Trophoblast cell (in vitro differentiated cells and primary cell): ENCODE data around the gene DIAPH3.
"Not testable (repeated sequence)": the region's sequence is repeated elsewhere in the genome, so short reads cannot be mapped to it uniquely, and the experiment has no call there.

Source experiments
- DNase-seq, 2 donors: peaks; one replicate each; pipeline ENCODE4 v3.0.0-alpha.2; 2016
- H2AFZ ChIP-seq: 2 replicates; pipeline ENCODE4 v1.6.1; 2013; ENCODE audit warnings: low read length, moderate library complexity, mild to moderate bottlenecking; ENCODE audit not compliant: insufficient read depth, poor library complexity
- H2AK5ac ChIP-seq: 2 replicates; pipeline ENCODE4 v1.6.1; 2013; ENCODE audit warnings: mild to moderate bottlenecking, low read length
- H2BK120ac ChIP-seq: 2 replicates; pipeline ENCODE4 v1.6.1; 2013; ENCODE audit warnings: low read length, mild to moderate bottlenecking, moderate library complexity; ENCODE audit not compliant: insufficient read depth, poor library complexity
- H2BK12ac ChIP-seq: 2 replicates; pipeline ENCODE4 v1.6.1; 2013; ENCODE audit warnings: mild to moderate bottlenecking, low read length, moderate library complexity
- H2BK5ac ChIP-seq: 2 replicates; pipeline ENCODE4 v1.6.1; 2013; ENCODE audit warnings: low read length, low read depth, moderate library complexity, mild to moderate bottlenecking; ENCODE audit not compliant: poor library complexity
- H3K14ac ChIP-seq: 2 replicates; pipeline ENCODE4 v1.6.1; 2013; ENCODE audit warnings: mild to moderate bottlenecking, low read length
- H3K18ac ChIP-seq: 2 replicates; pipeline ENCODE4 v1.6.1; 2013; ENCODE audit warnings: mild to moderate bottlenecking, low read length
- H3K23ac ChIP-seq: 2 replicates; pipeline ENCODE4 v1.6.1; 2013; ENCODE audit warnings: low read length
- H3K27ac ChIP-seq: 2 replicates; pipeline ENCODE4 v1.5.1; 2013; ENCODE audit warnings: low read depth, mild to moderate bottlenecking, inconsistent platforms, low read length, moderate library complexity
- H3K27me3 ChIP-seq: 2 replicates; pipeline ENCODE4 v1.6.1; 2013; ENCODE audit warnings: inconsistent platforms, mild to moderate bottlenecking, low read length, moderate library complexity; ENCODE audit not compliant: insufficient read depth
- H3K36me3 ChIP-seq, 2 experiments: 1 replicate in 1 of 2; 2 replicates in 1 of 2; pipeline ENCODE4 v1.6.1; 2013; ENCODE audit warnings: low read length in 2 of 2, mild to moderate bottlenecking in 2 of 2, moderate library complexity in 1 of 2; ENCODE audit not compliant: insufficient read depth in 2 of 2, control insufficient read depth in 1 of 2
- H3K4ac ChIP-seq: 2 replicates; pipeline ENCODE4 v1.6.1; 2013; ENCODE audit warnings: low read depth, mild to moderate bottlenecking, low read length, moderate library complexity
- H3K4me1 ChIP-seq, 2 experiments: 1 replicate in 1 of 2; 2 replicates in 1 of 2; pipeline ENCODE4 v1.6.1; 2013; ENCODE audit warnings: low read length in 2 of 2, mild to moderate bottlenecking in 2 of 2, moderate library complexity in 1 of 2; ENCODE audit not compliant: insufficient read depth in 2 of 2, control insufficient read depth in 1 of 2
- H3K4me2 ChIP-seq: 2 replicates; pipeline ENCODE4 v1.6.1; 2013; ENCODE audit warnings: inconsistent platforms, mild to moderate bottlenecking, low read length, moderate library complexity
- H3K4me3 ChIP-seq: 2 replicates; pipeline ENCODE4 v1.5.1; 2013; ENCODE audit warnings: mild to moderate bottlenecking, low read depth, low read length, inconsistent platforms
- H3K79me1 ChIP-seq: one replicate; pipeline ENCODE4 v1.6.1; 2013; ENCODE audit warnings: low read length
- H3K79me2 ChIP-seq: 2 replicates; pipeline ENCODE4 v1.6.1; 2013; ENCODE audit warnings: low read length, mild to moderate bottlenecking; ENCODE audit not compliant: control insufficient read depth, insufficient read depth, poor library complexity
- H3K9ac ChIP-seq: 2 replicates; pipeline ENCODE4 v1.6.1; 2013; ENCODE audit warnings: mild to moderate bottlenecking, low read length
- H3K9me3 ChIP-seq: 2 replicates; pipeline ENCODE4 v1.6.1; 2013; ENCODE audit warnings: low read depth, mild to moderate bottlenecking, control low read depth, inconsistent platforms, low read length; ENCODE audit not compliant: insufficient read depth
- H4K12ac ChIP-seq: 2 replicates; pipeline ENCODE4 v1.6.1; 2013; ENCODE audit warnings: low read depth, mild to moderate bottlenecking, low read length, moderate library complexity
- H4K8ac ChIP-seq: 2 replicates; pipeline ENCODE4 v1.6.1; 2013; ENCODE audit warnings: low read depth, mild to moderate bottlenecking, low read length, moderate library complexity
- H4K91ac ChIP-seq: one replicate; pipeline ENCODE4 v1.6.1; 2013; ENCODE audit warnings: low read depth, mild to moderate bottlenecking, low read length, moderate library complexity
- WGBS: extraction: QIAGEN DNeasy Blood & Tissue Kit; methylation state at CpG from one replicate; pipeline ENCODE4 v1.1.7; 2013; ENCODE audit warnings: missing lambda C conversion rate; ENCODE audit not compliant: insufficient read length, insufficient coverage; ENCODE audit errors: extremely low coverage; 5-methylcytosine and 5-hydroxymethylcytosine counted together

Gene DIAPH3

DNA sequence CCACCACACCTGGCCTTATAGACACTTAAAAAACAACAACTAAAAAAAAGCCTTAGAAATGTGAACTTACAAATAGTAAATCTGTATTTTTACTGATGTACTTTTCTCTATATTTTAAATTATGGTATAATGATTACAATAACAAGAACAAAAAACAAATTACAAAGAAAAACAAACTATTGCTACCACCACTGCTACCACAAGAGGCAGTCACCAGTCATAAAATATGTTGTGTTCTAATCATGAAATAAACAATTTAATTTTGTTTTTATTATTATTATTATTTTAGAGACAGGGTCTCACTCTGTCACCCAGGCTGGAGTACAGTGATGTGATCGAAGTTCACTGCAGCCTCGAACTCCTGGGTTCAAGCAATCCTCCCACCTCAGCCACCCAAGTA lies 72.2 kb downstream of the DIAPH3 start:
- Histone ChIP-seq H3K36me3 (peaks cover 0 to 3% of the 10 kb centered on the region in 2 experiments), H3K4me1 (no peaks in the 10 kb centered on the region), H2BK12ac (no peak overlapping the region), H3K79me1 (no peaks in the 10 kb centered on the region), H2BK120ac (no peak overlapping the region), H3K18ac (no peak overlapping the region), H3K4me2 (no peak overlapping the region), H2AK5ac (no peak overlapping the region), H3K14ac (no peak overlapping the region), H3K23ac (no peak overlapping the region), H4K8ac (no peak overlapping the region), H2BK5ac (no peak overlapping the region), H3K4me3 (no peak overlapping the region), H2AFZ (no peak overlapping the region), H3K4ac (no peak overlapping the region), H4K91ac (no peak overlapping the region), H3K27me3 (no peaks in the 10 kb centered on the region), H4K12ac (no peak overlapping the region), H3K79me2 (no peaks in the 10 kb centered on the region), H3K9ac (no peak overlapping the region), H3K9me3 (no peaks in the 10 kb centered on the region), H3K27ac (no peak overlapping the region)
- no CpG with 5 or more reads among the region's 2 CpGs for WGBS
- DNase-seq = no peak

- H3K27me3 ChIP-seq = no peaks in the 10 kb centered on the region
- no peak overlapping the region for H2BK120ac ChIP-seq
- no peak overlapping the region for H2AK5ac ChIP-seq
- H3K9me3 ChIP-seq = no peaks in the 10 kb centered on the region
- peak in 1 of 2 donors; percentile 11 for DNase-seq
- H2AFZ ChIP-seq = no peak overlapping the region
- H3K18ac ChIP-seq = no peak overlapping the region
- no peak overlapping the region for H3K4ac ChIP-seq
- H3K36me3 ChIP-seq = peaks cover 0 to 3% of the 10 kb centered on the region in 2 experiments
- no peak overlapping the region for H3K4me3 ChIP-seq
- H3K23ac ChIP-seq = no peak overlapping the region
- H4K8ac ChIP-seq = no peak overlapping the region
- no peaks in the 10 kb centered on the region for H3K4me1 ChIP-seq
- H3K9ac ChIP-seq = no peak overlapping the region
- no peaks in the 10 kb centered on the region for H3K79me2 ChIP-seq
- H2BK12ac ChIP-seq = no peak overlapping the region
- H3K79me1 ChIP-seq = no peaks in the 10 kb centered on the region
- no peak overlapping the region for H4K91ac ChIP-seq
- H3K27ac ChIP-seq = no peak overlapping the region
- H4K12ac ChIP-seq = no peak overlapping the region
- H2BK5ac ChIP-seq = no peak overlapping the region
- no peak overlapping the region for H3K4me2 ChIP-seq
- no peak overlapping the region for H3K14ac ChIP-seq
These were observed 73.2 kb downstream of the DIAPH3 start for GRCh38 chr13:60090574-60090973.

- H3K27me3 ChIP-seq, H3K4ac ChIP-seq, H3K9me3 ChIP-seq, H2AK5ac ChIP-seq, H3K79me1 ChIP-seq, H3K4me2 ChIP-seq, DNase-seq, H4K12ac ChIP-seq, H4K91ac ChIP-seq, H3K4me1 ChIP-seq, H3K79me2 ChIP-seq, H3K4me3 ChIP-seq, H3K27ac ChIP-seq, H2BK5ac ChIP-seq, H2BK120ac ChIP-seq, H3K23ac ChIP-seq, H2AFZ ChIP-seq, H3K9ac ChIP-seq, H3K36me3 ChIP-seq, H2BK12ac ChIP-seq, H3K14ac ChIP-seq, H3K18ac ChIP-seq, H4K8ac ChIP-seq: not testable (repeated sequence)
- WGBS = no CpG with 5 or more reads among the region's 2 CpGs
These were observed 79.9 kb downstream of the DIAPH3 start for GRCh38 chr13:60083780-60084179.

GRCh38 chr13:60080850-60081249 lies 82.9 kb downstream of the DIAPH3 start:
- H3K14ac ChIP-seq = no peak overlapping the region
- no peaks in the 10 kb centered on the region for H3K79me1 ChIP-seq
- H3K27ac ChIP-seq = no peak overlapping the region
- no peaks in the 10 kb centered on the region for H3K4me1 ChIP-seq
- no peak overlapping the region for H3K4me2 ChIP-seq
- no peaks in the 10 kb centered on the region for H3K36me3 ChIP-seq
- H4K8ac ChIP-seq = no peak overlapping the region
- no peak overlapping the region for H4K91ac ChIP-seq
- no CpG with 5 or more reads among the region's 1 CpG for WGBS
- H3K4ac ChIP-seq = no peak overlapping the region
- no peak overlapping the region for H3K18ac ChIP-seq
- no peak overlapping the region for H3K4me3 ChIP-seq
- no peak overlapping the region for H2BK120ac ChIP-seq
- H3K23ac ChIP-seq = no peak overlapping the region
- no peaks in the 10 kb centered on the region for H3K27me3 ChIP-seq
- H2AFZ ChIP-seq = no peak overlapping the region
- H2AK5ac ChIP-seq = no peak overlapping the region
- H2BK5ac ChIP-seq = no peak overlapping the region
- H3K79me2 ChIP-seq = no peaks in the 10 kb centered on the region
- no peaks in the 10 kb centered on the region for H3K9me3 ChIP-seq
- no peak overlapping the region for H4K12ac ChIP-seq
- no peak for DNase-seq
- no peak overlapping the region for H3K9ac ChIP-seq
- H2BK12ac ChIP-seq = no peak overlapping the region
